Eye (tissue), 1 donor: ENCODE data around the gene SHISA7.

ENCODE experiments used
- DNase-seq: peaks from one replicate; pipeline ENCODE4 v3.0.0-alpha.2; 2015

The SHISA7 gene

GRCh38 chr19:55482156-55482961 is 39.3 kb upstream of the SHISA7 start:
- no peak for DNase-seq

- no peak for DNase-seq
Observed at GRCh38 chr19:55481794-55482155, 38.7 kb upstream of the SHISA7 start.

- DNase-seq = no peak
Observed at GRCh38 chr19:55481148-55481793, 38.2 kb upstream of the SHISA7 start.

- DNase-seq = no peak
Observed at GRCh38 chr19:55479451-55480230, 36.5 kb upstream of the SHISA7 start.

- DNase-seq = no peak
Observed at GRCh38 chr19:55479045-55479444, 35.9 kb upstream of the SHISA7 start.

- DNase-seq = no peak
Observed at GRCh38 chr19:55478364-55478763, 35.3 kb upstream of the SHISA7 start.

GRCh38 chr19:55477905-55478304 is 34.8 kb upstream of the SHISA7 start:
- DNase-seq = no peak

- DNase-seq = peak; percentile 99
Observed at GRCh38 chr19:55476100-55476775, 33.1 kb upstream of the SHISA7 start, which contains the start of gene ZNF628. Gene ZNF628 (plus strand): TSS chr19:55476617. CDS start chr19:55479911, 3,294 bp downstream.

GRCh38 chr19:55474269-55475265 is 31.5 kb upstream of the SHISA7 start:
- peak; percentile 57 for DNase-seq

GRCh38 chr19:55473225-55474012 is 30.3 kb upstream of the SHISA7 start:
- no peak for DNase-seq

- no peak for DNase-seq
Observed at GRCh38 chr19:55472463-55472862, 29.4 kb upstream of the SHISA7 start.

- no peak for DNase-seq
Observed at GRCh38 chr19:55471266-55471665, 28.2 kb upstream of the SHISA7 start.

- no peak for DNase-seq
Observed at GRCh38 chr19:55468054-55468393, 24.9 kb upstream of the SHISA7 start.

GRCh38 chr19:55467236-55468053 is 24.3 kb upstream of the SHISA7 start:
- DNase-seq = peak; percentile 72

- DNase-seq = no peak
Observed at GRCh38 chr19:55466241-55466614, 23.1 kb upstream of the SHISA7 start.

GRCh38 chr19:55465460-55466240 is 22.6 kb upstream of the SHISA7 start:
- DNase-seq = no peak

GRCh38 chr19:55464662-55465054 is 21.6 kb upstream of the SHISA7 start, which contains the start of gene C19orf85:
Gene C19orf85 (minus strand): TSS chr19:55464751. CDS start chr19:55464554, 197 bp downstream.
- peak; percentile 53 for DNase-seq

- no peak for DNase-seq
Observed at GRCh38 chr19:55464039-55464661, 21.1 kb upstream of the SHISA7 start.

GRCh38 chr19:55463583-55464031 is 20.5 kb upstream of the SHISA7 start:
- no peak for DNase-seq
